Measurements from ENCODE around the gene CCDC102B.
"Not testable (repeated sequence)": the region's sequence is repeated elsewhere in the genome, so short reads cannot be mapped to it uniquely, and the experiment has no call there.

Gene CCDC102B

DNA sequence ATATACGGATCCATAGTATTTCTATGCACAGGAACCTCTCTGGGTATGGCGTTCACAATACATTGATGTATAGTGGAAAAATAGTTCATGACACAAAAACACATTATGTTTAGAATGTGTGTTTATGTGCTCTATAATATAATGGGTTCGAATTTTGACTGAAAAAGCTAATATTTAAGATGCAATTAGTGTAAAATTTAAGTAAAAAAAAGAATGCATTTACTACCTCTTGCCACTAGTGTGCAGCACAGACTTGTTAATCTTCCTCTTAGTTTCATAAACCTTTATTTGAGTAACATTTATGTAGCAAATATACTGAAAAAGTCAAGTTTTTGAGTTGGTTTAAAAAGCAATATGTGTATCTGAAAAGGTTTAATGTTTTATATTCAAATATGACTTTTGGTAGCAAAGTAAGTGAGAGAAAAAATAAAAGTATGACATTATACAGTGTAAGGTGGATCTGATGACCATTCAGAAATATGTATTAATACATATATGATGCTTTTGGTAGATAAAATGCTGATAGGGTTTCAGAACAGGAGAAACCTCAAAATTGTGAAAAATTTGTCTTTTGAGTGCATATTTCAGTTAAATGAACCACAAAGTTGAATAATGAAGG, 49.4 kb downstream of the CCDC102B start:
- no peaks in the 10 kb centered on the region for H3K27me3 Mint-ChIP-seq
- DNase-seq (no peak), ATAC-seq (no peak)
- H3K9me3 Mint-ChIP-seq = no peaks in the 10 kb centered on the region
- H3K27ac Mint-ChIP-seq = no peak overlapping the region
- H3K4me3 Mint-ChIP-seq = no peak overlapping the region
- no peaks in the 10 kb centered on the region for H3K4me1 Mint-ChIP-seq

DNA sequence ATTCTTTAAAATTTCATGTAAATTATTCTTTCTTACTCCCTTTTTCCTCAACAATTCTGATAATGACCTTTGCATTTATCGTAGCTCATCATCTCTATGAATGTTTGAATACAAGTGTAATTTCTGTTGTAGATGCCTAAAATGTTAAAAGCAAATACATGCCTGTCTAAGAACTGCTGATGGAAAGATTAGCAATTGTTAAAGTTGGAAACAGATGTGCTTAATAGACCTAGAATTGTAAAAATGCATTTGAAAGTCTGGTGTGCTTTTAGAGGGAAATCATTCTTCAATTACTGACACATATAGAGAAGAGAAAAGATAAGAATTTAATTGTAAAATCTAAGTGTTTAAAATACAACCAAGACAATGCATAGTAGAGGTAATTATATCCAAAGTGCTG, 50.4 kb downstream of the CCDC102B start:
- no peaks in the 10 kb centered on the region for H3K27me3 Mint-ChIP-seq
- DNase-seq (no peak), ATAC-seq (no peak)
- no peak overlapping the region for H3K27ac Mint-ChIP-seq
- H3K9me3 Mint-ChIP-seq = no peaks in the 10 kb centered on the region
- H3K4me3 Mint-ChIP-seq = no peak overlapping the region
- no peaks in the 10 kb centered on the region for H3K4me1 Mint-ChIP-seq

DNA sequence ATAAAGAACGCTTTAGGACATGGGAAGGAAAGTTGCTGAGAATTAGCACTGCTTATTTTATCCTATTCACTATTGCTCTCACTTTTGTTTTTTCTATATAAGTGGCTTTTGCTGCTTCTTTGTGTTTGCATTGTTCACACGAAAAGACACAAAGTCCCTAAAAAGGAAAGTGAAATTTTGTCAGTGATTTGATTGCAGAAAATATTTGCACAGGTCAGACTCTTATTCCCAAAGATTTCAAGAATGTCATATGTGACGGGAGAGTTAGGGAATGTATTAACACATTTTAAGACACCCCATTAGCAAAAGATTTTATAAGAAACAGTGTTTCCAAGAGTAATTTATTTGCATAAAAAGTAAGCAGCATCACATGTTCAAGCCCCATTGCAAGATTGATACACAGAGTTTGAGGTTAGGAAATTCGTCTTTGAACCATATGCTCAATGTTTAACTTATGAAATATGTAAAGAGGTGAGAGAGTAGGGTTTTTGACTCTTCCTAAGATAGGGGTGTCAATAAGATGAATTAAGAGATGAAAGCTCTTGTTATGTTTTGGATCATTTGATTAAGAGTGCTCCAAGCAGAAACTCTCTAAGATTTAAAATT, 57.0 kb downstream of the CCDC102B start:
- Mint-ChIP-seq H3K4me1 (no peaks in the 10 kb centered on the region), H3K27ac (no peak overlapping the region), H3K4me3 (no peak overlapping the region), H3K9me3 (no peaks in the 10 kb centered on the region), H3K27me3 (no peaks in the 10 kb centered on the region)
- no peak for DNase-seq
- ATAC-seq = no peak

DNA sequence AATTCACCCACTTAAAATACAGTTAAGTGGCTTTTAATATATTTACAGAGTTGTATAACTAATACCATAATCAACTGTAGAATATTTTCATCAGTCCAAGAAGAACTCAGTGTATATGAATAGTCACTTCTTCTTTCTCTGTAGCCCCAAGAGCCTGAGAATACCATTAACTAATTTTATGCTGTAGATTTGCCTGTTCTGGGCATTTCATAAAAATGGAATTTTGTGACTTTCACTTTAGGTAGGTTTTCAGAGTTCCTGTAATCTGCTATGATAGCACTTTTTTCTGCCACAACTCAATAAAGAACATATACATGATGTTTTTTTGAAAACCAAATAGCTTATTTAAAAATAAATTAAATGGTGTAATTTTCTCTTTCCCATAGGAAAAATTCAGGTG, 57.6 kb downstream of the CCDC102B start:
- Mint-ChIP-seq H3K27me3 (no peaks in the 10 kb centered on the region), H3K27ac (no peak overlapping the region), H3K9me3 (no peaks in the 10 kb centered on the region), H3K4me3 (no peak overlapping the region), H3K4me1 (no peaks in the 10 kb centered on the region)
- no peak for ATAC-seq
- DNase-seq = no peak

DNA sequence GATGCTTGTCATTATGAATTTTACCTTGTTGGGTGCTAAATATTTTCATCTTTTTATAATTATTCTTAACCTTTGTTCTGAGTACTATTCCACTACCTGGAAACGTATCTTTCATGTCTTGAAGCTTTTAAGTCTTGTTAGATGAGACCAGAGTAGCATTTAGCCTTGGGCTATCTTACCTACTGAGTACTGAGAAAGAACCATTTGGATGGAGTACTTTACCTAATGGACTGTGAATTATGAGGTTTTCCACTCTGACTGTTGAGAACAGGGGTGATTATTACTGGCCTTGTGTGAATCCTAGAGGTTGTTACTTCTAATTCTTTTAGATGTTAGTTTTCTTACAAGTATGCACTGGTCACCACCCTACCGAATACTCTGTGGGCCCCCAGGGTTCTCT, 63.5 kb downstream of the CCDC102B start:
- Mint-ChIP-seq H3K27me3 (no peaks in the 10 kb centered on the region), H3K9me3 (no peaks in the 10 kb centered on the region), H3K27ac (no peak overlapping the region), H3K4me3 (no peak overlapping the region), H3K4me1 (no peaks in the 10 kb centered on the region)
- DNase-seq = no peak
- ATAC-seq = no peak

DNA sequence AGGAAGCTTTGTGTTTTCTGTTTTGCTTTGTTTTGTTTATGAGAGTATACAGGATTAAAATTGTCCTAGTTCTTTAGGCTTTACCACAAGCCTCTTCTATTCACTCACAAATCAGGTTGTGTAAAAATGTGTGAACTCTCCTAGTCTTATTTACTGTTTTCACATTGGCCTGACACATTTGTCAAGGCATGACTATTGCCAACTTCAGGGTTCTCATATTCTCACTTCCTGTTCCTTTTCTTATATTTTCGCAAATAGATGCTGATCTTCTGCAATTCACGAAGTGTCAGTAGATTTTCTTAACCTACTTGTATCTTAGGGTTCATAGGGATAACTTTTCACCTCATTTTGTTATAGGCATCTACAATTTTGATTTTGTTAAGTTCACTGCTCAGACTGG, 67.1 kb downstream of the CCDC102B start:
- Mint-ChIP-seq H3K4me1 (no peaks in the 10 kb centered on the region), H3K27ac (no peak overlapping the region), H3K4me3 (no peak overlapping the region), H3K27me3 (no peaks in the 10 kb centered on the region), H3K9me3 (no peaks in the 10 kb centered on the region)
- DNase-seq = no peak
- no peak for ATAC-seq

DNA sequence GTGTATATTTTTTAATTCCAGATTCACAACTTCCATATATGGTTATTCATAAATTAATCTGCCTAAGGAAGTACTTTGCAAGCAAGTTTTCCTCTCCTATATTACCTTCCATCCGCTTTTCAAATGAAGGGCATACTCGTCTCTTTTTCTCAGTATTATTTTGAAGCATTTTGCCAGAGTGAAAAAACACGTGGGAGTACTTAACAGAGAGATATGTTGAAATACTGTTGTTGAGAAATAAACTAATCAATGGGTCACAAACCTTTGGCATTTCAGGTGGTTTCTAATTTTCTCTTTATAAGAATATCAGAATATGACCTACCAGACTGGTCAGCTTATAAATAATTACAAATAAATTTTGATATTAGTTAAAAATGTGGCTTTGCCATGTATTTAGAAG, 67.6 kb downstream of the CCDC102B start:
- no peaks in the 10 kb centered on the region for H3K27me3 Mint-ChIP-seq
- no peaks in the 10 kb centered on the region for H3K4me1 Mint-ChIP-seq
- no peaks in the 10 kb centered on the region for H3K9me3 Mint-ChIP-seq
- H3K4me3 Mint-ChIP-seq = no peak overlapping the region
- no peak overlapping the region for H3K27ac Mint-ChIP-seq
- no peak for DNase-seq
- no peak for ATAC-seq

DNA sequence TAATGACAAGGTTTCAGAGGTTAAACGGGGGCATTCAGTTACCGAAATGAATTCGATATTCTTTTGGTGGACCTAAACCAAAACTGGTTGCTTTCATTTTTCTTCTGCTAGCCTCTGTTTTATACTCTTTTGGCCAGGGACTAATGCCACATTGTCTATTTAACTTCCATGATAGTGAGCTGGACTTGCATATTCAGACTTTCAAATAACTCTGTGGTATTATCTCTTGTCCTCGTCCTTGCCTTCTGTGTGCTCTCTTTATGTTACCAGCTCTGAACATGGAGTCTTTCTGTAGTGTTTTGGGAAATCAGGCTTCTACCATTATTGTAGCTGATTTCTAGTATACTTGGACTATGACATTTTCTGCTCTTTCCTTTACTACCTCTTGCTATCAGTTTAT, 75.1 kb downstream of the CCDC102B start:
- no peak overlapping the region for H3K4me3 Mint-ChIP-seq
- ATAC-seq (no peak), DNase-seq (no peak)
- no peak overlapping the region for H3K27ac Mint-ChIP-seq
- H3K4me1 Mint-ChIP-seq = no peaks in the 10 kb centered on the region
- H3K9me3 Mint-ChIP-seq = no peaks in the 10 kb centered on the region
- no peaks in the 10 kb centered on the region for H3K27me3 Mint-ChIP-seq

DNA sequence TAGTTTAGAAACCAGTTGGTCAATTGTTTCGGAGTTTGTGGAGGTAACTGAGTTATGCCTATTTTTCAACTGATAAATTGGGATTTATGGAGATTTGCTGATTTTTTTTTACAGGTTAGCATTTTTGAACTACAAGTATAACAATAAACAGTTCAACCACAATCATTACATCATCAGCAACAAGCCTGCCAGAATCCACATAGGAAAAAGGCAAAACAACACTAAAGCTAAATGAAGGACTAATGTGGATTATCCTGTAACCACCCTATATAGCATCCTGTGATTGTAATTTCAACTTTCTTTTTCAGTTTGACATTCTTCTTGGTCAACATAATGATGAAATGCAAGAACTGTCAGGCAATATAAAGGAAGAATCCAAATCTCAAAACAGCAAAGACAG, 76.5 kb downstream of the CCDC102B start:
- no peak for ATAC-seq
- H3K27ac Mint-ChIP-seq = no peak overlapping the region
- no peaks in the 10 kb centered on the region for H3K4me1 Mint-ChIP-seq
- no peak for DNase-seq
- no peak overlapping the region for H3K4me3 Mint-ChIP-seq
- no peaks in the 10 kb centered on the region for H3K27me3 Mint-ChIP-seq
- no peaks in the 10 kb centered on the region for H3K9me3 Mint-ChIP-seq

DNA sequence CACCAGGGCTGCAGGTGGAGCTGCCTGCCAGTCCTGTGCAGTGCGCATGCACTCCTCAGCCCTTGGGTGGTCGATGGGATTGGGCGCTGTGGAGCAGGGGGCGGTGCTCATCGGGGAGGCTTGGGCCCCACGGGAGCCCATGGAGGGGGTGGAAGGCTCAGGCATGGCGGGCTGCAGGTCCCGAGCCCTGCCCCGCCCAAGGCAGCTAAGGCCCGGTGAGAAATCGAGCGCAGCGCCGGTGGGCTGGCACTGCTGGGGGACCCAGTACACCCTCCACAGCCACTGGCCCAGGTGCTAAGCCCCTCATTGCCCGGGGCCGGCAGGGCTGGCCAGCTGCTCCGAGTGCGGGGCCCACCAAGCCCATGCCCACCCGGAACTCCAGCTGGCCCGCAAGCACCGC, 82.1 kb downstream of the CCDC102B start:
- ATAC-seq, H3K27me3 Mint-ChIP-seq, H3K9me3 Mint-ChIP-seq, DNase-seq, H3K4me1 Mint-ChIP-seq, H3K27ac Mint-ChIP-seq, H3K4me3 Mint-ChIP-seq: not testable (repeated sequence)

DNA sequence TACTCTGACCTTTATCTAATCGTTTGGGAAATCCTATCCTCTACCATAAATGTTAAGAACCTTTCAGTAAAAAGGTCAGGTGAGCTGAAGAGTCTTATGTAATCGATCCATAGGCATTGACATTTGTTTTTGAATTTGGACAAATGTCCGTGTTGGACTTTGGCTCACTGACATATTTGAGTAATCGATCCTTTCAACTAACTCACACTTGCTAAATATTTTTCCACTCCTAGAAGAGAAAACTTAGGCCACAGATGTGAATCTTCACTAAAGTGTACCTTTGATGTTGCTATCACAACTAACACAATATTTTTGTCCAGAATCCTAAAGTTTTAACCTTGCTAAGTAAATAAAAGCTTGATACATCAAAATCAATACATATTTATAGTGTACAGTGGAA, 89.5 kb downstream of the CCDC102B start:
- no peak for ATAC-seq
- Mint-ChIP-seq H3K9me3 (no peaks in the 10 kb centered on the region), H3K27me3 (no peaks in the 10 kb centered on the region), H3K4me3 (no peak overlapping the region), H3K4me1 (no peaks in the 10 kb centered on the region), H3K27ac (no peak overlapping the region)
- no peak for DNase-seq

DNA sequence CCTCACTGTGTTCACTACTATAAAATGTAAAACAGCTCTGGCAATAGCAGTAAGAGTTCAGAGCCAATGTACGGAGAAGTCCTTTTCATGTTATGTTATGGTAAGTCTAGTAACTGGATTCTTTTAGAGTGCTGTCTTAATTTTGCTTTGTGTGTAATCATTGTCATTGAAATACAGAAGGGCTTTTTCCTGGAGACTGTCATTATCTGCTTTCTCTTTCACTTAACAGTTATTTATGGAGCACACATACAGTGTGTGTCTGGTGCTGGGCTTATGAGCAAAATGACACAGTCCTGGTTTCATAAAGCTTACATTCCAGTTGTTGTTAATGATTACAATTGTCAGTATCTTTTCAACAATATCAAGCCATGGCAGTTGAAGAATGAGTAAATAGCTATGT, 95.5 kb downstream of the CCDC102B start:
- ATAC-seq (no peak), DNase-seq (no peak)
- Mint-ChIP-seq H3K9me3 (no peaks in the 10 kb centered on the region), H3K4me1 (no peaks in the 10 kb centered on the region), H3K27me3 (no peaks in the 10 kb centered on the region), H3K4me3 (no peak overlapping the region), H3K27ac (no peak overlapping the region)

DNA sequence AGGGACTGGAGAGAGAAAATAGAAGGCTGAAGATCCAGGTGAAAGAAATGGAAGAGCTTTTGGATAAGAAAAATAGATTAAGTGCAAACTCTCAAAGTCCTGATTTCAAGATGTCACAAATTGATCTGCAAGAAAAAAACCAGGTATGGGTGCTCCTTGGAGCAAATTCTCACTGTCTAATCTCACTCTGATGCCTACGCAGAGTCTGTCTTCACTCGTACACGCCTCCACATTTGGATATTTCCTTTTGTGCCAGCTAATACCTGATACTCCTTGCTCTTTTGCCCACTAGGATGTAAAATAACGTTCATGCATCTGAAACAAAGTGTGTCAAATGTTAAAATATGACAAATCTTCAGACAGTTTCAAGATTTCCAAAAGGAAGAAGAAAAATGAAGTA, 99.4 kb downstream of the CCDC102B start:
- Mint-ChIP-seq H3K27me3 (no peaks in the 10 kb centered on the region), H3K4me3 (no peak overlapping the region), H3K4me1 (no peaks in the 10 kb centered on the region), H3K27ac (no peak overlapping the region), H3K9me3 (no peaks in the 10 kb centered on the region)
- DNase-seq (no peak), ATAC-seq (no peak)

DNA sequence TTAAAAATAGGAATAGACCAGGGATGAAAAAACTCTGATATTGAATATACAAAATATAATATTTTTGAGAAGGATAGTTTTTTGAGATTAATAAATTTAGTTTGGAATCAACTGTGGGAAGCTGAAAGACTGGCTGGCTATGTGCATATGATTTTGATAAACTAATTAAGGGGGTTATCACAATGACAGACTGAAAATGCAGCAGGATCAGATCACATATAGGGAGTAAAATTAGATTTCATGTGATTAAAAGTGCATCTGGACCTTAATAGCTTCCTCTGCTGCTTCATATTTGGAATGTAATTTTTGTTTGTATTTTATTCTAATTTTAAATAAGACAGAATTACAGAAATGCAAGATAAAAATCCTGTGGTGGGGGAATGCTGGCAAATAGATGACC, 111.7 kb downstream of the CCDC102B start:
- DNase-seq = no peak
- no peaks in the 10 kb centered on the region for H3K27me3 Mint-ChIP-seq
- H3K4me1 Mint-ChIP-seq = no peaks in the 10 kb centered on the region
- no peaks in the 10 kb centered on the region for H3K9me3 Mint-ChIP-seq
- no peak overlapping the region for H3K27ac Mint-ChIP-seq
- ATAC-seq = no peak
- H3K4me3 Mint-ChIP-seq = no peak overlapping the region

DNA sequence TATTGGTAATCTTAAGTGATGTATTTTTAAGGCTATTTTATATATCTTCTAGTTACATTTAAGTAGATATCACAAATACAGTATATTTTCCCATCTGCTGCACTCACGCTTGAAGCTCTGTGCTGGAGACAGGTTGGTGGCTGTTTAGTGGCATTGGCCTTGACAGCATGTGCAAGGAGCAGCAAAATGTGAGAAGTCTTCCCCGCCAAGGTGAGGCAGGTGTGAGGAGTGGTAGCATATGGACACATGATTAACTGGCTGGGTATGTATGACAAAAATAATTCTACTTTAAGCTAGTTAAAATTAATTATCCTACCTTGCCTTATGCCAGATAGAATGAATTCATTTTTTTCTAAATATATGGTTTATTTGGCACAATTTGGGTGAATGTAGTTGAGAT, 117.2 kb downstream of the CCDC102B start:
- Mint-ChIP-seq H3K4me3 (no peak overlapping the region), H3K9me3 (peaks cover 0 to 7% of the 10 kb centered on the region in 2 donors), H3K27me3 (no peaks in the 10 kb centered on the region), H3K4me1 (peaks cover 9% of the 10 kb centered on the region), H3K27ac (no peak overlapping the region)
- ATAC-seq (no peak), DNase-seq (no peak)

DNA sequence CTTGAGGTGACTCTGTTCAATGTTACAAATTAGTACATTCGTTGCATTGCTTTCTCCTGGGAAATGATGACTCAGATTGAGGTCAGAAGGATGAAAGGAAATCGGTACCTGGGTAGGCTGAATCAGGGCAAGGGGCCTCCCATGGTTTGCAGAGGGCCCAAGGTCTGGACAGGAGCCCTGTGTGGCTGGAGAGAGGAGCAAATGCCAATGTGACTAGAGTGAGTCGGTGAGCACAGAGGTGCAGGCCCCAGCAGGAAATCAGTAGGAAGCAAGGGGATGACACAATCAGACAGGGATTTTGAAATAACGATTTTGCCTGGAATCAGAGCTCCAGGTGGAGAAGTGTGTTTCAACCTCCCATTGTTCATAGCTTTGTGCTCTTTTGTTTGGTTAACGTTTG, 118.9 kb downstream of the CCDC102B start:
- H3K27ac Mint-ChIP-seq = peak overlapping the region in 1 of 2 donors; percentile 57
- H3K9me3 Mint-ChIP-seq = peaks cover 0 to 7% of the 10 kb centered on the region in 2 donors
- H3K4me3 Mint-ChIP-seq = no peak overlapping the region
- ATAC-seq (no peak), DNase-seq (no peak)
- H3K27me3 Mint-ChIP-seq = no peaks in the 10 kb centered on the region
- peaks cover 9% of the 10 kb centered on the region for H3K4me1 Mint-ChIP-seq

DNA sequence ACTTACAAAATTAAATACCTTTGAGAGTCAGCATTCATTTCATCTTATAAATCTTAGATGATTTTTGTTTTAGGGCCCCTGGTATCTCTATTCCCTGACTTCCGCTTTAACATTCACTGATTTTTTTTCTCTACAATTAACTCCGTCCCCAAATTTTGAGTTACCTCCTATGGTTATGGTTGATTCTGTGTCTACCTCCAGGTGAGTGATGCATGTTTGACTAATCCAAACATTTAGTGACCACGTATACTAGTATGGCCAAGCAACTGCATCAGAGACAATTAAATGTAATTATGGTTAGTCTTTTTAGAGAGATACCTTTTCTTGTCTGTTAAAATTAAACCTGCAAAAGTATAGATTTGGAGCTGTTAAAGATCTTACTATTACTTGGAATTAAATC, 120.3 kb downstream of the CCDC102B start:
- H3K27me3 Mint-ChIP-seq = no peaks in the 10 kb centered on the region
- H3K9me3 Mint-ChIP-seq = peaks cover 0 to 7% of the 10 kb centered on the region in 2 donors
- H3K4me3 Mint-ChIP-seq = no peak overlapping the region
- DNase-seq (no peak), ATAC-seq (no peak)
- peaks cover 9% of the 10 kb centered on the region for H3K4me1 Mint-ChIP-seq
- H3K27ac Mint-ChIP-seq = no peak overlapping the region
